ENCODE results near the gene DENND2D.

The DENND2D gene

DNA sequence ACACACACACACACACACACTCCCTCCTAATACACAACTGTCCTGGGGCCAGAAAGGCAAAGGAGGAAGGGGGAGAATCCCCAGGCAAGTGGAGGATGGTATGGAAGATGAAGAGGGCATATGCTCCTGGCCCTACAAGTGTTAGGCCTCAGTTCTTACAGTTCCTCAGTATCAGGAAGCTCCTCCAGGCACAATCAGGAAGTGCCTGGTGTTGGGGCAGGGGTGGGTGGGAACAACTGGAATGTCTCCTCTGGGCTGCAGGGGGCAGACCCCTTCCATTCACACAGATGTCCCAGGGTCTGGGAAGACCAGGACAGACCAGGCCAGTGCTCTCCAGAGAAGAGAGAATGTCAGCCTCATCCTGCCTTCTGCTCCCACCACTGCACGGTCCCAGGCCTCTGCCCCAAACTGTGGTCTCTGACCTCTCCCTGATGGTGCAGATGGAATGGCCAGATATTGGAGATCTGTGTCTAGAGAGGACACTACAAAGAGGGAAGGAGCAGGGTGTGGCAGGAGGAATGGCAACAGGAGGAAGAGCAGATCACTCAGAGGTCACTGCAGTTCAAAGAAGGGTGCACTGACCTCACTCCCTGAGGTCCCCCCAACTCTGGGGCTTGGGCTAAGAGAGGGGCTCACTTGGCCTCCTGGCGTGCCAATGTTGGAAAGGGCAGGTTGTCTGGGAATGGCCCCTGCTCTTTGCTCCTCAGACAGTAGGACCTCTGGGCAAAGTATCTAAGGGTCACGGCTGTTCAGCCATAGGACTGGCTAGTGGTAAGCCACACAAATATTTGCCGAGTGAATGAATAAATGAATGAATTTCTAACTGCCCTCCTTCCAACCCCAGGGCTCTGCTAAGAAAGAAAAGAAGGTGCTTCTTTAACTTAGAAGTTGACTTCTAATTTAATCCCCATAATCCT lies 2.5 kb upstream of the DENND2D start:
- DNase-seq, result no peak

DNA sequence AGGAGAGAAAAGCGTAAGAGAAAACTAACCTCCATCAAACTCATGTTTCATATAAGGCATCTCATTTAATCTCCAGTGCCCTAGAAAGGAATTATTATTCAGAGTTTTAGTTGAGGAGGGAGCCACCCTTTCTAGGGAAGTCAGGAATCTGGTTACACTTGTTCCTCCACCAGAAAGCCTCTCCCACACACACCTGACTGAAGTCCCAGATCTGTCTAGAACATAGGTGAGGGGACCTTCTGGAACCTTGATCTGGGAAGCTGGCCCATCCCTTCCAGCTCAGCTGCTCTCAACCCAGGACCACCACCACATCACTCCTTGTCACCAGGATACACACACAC lies 1.9 kb upstream of the DENND2D start:
- DNase-seq, result no peak

DNA sequence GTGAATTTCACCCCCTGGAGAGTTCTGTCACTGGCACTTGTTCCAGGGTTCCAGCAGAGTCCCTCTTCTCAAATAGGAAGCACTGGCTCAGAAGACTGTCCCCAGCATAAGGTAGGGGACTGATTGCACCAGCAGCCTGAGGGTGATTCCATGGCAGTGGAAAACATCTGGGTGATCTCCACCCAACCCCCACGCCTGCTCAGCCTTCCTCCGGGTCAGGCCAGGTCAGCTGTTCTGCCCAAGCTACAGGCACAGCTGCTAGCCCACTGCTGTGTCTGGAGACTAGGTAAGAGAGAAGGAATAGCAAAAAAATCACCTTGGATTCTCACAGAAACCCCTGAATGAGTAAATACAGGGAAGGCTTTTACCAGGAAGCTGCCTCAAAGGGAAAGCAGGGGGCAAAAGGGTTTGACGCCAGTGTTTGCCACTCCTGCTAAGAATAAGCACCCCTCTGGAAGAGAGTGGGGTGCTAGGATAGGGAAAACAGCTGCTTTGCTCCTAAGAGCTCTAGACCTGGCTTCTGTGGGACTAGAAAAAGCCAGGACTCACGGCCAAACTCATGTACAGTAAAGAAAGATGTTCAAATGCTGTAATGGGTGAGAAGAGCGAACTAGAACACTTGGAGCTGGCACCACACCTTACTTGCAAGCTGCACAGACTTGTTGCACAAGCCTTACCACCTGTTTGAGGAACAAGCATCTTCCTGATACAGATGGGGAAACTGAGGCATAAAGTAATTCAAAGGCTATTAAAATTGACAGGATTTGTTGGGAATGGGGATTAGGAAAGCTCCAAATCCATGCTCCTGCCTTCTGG lies 1.0 kb upstream of the DENND2D start:
- no peak for DNase-seq

DNA sequence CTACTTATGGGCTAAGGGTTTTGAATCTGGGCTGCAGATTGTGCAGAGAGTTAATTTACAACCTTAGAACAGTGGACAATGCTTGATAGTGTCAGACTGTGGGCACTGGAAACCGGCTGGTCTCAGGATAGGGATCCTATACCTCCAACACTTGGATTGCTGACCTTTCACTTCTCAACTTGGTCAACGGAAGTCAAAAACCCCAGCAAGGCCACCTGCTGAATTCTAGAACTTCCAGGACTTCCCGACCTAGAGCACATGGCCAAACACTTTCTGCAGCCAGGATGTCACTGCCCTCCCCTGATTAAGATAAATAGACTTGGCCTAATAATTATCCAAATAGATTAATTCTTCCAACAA lies 336 bp upstream of the DENND2D start:
- DNase-seq, result no peak

DNA sequence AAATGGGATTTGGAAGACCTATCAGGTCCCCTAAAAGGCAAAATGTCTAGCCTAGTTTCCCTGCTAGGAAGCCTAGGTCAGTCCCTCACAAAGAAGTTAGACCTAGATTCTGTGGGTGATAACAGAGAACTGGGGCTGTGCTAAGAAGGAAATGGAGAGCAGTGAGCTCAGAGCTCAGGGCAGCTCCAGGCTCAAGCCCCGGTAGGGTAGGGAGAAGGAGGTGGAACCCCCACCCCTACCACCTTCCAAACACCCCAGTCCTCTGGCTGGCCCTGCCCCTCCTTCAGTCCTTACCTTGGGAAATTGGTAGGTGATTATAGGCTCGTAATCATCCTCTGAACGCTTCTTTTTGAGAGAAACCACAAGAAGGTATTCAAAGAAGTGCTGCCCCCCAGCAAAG lies 1.1 kb downstream of the DENND2D start:
- no peak for DNase-seq

DNA sequence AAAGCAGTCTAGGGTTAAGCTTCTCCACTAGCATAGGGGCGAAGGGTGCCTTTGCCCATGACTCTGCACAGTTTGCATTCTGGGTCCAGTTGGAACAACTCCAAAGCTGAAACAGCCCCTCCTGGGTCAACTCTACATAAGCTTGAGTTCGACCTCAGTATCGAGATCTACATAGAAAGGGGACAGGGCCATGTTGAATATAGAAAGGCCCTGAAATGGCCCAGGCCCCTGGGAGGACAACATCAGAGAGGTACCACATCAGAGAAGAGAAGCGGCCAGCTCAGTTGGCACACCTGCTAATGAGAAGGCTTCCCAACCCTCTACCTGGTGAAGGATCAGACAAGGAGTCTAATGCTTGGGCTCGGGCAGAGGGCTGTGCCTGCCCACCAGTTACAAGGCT lies 1.6 kb downstream of the DENND2D start:
- DNase-seq, result no peak

DNA sequence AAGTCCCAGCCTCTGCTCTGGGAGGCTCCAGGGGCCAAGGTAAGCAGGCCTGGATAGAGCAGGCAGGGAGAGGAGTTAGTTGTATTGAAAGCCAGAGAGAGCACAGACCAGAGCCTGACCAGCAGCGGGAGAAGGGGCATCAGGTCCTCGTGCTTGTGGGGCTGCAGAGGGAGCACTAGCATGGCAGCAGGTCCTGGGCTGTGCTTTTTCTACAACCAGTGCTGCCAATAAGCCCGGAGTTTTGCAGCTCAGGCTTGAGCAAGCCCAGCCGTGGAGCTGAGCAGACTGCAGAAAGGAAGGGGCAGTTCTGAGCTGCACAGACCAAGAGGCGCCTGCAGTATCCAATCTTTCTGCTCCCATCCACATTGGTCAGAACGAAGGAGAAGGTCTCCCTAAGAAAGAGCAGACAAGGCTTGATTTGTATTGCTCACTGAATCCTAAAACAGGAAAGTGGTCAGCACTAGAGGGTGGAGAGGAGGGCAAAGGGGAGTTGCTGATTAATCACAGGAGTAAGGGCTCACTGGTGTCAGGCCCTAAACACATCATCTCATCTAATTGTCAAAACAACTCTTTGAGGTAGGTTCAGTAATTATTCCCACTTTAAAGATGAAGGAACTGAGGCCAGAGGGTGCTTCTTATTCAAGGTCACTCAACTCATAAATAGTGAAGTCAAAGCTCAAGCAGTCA lies 2.7 kb downstream of the DENND2D start:
- peak; percentile 52 for DNase-seq

DNA sequence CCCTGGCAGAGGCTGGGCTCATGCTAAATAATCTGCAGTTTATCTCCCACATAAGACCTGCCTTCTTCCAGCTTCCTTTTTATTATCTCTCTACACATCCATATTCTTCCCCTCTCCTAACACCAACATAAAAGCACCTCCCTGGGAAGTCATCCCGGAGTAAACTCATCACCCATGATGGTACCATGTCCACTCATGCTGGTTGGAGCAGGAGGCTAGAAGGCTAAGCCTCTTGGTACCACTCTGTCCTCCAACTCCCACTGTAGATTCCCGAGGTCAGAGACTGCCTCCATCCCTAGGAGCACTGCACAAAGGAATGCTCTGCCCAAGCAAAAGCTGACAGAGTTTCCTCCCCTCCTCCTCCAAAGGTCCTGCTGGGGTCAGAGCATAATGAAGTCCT lies 4.2 kb downstream of the DENND2D start:
- DNase-seq, result no peak

DNA sequence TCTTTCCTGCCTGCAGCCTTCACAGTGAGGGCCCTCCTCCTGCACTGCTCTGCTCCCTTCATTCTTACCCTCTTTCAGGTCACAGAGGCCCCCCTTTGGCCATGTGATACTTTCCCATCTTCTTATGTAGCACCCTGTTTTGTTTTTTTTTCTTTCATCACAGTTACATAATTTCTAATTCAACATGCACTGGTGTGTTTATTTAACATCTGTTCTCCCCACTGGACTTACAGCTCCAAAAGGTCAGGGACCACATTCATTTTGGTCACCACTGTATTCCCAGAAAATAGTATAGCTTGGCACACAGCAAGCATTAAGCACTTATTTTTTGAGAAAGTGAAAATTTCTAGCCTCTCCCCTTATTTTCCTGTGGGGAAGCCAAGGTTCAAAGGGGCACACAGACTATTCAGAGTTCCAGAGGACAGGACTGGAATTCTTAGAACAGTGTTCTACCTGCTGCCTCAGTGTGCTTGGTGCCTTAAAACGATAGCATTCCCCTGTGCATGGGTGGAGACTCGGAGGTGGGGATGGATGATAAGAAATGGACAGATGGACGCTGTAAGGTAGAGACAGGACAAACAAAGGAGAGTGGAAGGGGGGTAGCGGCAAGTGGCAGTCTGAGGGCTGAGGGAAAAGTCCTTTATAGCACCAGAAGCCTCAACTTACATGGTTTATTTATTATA lies 5.3 kb downstream of the DENND2D start:
- DNase-seq, result no peak

DNA sequence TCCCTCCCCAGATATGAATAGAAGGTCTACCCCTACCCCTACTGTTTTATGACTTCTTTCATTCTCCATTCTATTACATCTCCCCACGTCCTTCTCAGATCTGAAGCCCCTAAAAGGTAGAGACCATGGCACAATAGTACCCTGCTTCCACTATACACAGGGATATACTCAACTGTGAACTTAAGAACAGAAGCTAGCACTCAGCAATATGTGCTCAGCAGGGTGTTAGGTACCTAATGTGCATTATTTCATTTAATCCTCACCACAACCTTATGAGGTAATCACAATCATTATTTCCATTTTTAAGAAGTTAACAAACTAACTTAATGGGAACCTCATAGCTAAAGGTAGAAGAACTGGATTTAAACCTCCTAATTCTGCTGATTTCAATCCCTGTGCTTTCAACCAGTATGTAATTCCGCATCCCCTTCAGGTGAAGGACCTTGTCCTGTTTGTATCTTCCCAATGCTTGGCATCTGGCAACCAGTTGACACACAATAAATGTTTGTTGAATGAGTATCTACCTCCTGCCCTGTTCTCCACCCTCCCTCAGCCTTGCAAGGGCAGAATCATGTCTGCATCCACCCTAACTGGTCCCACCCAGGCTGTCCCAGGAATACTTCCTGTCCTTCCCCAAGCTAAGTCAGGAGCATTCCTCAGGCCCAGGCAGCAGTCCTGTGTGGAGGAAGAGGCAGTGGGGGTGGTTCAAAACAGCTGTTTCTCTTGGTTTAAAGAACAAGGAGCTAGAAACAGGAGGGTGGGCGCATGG lies 6.5 kb downstream of the DENND2D start:
- DNase-seq, result no peak

DNA sequence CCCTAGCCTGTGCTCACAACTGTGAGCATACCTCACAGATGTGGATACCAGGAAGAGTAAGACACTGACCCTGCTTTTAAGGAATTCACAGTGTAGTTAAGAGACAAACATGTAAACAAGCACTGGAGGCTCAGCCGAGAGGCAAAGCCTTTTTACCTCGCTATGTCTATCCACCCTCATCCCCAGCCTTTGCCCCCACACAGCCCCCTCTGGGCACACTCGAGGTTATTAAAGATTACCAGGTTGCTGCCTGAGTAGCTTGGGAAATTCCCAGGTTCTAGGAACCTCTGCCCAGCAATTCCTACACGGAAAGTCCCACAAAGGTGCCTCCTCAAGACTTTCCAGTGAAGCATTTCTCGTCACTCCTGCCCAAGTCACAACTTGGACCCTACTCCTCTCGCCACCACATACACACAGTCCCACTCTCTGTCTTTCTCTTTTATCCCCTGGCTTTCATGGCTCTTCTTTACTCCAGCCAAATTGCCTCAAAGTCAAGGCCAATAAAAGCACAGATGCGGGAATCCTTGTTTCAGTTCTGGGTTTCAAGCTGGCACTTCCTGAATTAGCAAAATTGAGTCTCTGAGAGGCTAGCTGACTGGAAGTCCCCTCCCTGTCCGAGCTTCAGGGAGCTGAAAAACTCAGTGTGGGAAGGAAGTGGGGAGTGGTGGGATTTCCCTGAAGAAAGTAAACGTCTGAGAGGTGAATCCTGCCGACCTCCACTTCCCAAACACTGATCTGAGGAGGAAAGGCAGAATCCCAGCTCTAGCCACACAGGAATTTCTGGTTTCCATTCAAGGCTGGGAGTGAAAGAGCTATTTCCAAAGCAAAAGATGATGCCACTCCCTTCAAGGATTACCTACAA lies 7.6 kb downstream of the DENND2D start:
- no peak for DNase-seq

DNA sequence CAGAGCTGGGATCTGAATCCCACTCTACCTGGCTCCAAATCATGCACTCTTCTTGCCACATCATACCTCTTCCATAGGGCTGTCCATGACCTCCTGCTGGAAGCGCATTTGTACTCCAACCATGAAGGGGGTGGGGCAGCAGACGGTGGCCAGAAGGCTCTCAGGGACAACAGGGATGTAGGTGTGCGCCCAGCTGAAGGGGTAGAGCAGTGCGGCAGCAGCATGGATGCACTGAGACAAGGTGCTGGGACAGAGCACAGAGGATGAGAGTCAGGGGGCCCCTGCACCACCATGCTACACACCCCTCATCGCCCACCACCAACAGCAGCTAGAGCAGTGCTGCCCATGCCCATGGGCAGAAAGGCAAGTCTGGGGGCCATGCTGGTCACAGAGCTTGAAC lies 8.4 kb downstream of the DENND2D start:
- DNase-seq, result no peak

DNA sequence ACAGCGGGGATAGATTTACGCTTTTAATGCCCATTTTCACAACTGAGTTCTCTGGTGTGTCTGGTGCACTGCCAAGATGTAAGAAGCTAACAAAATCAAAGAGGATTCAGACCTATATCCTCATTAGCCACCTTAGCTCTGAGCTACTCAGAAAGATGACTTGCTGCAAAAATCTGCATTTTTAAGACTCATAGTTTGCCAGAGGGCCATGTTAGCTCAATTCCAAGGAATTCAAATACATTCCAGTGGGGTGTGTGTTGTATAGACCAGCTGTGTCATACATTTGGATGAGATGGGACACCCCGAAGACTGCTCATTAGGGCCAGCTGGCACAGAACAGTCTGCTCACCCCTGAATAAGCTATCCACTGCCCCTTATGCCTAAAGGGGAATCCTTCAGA lies 8.9 kb downstream of the DENND2D start:
- DNase-seq, result no peak

DNA sequence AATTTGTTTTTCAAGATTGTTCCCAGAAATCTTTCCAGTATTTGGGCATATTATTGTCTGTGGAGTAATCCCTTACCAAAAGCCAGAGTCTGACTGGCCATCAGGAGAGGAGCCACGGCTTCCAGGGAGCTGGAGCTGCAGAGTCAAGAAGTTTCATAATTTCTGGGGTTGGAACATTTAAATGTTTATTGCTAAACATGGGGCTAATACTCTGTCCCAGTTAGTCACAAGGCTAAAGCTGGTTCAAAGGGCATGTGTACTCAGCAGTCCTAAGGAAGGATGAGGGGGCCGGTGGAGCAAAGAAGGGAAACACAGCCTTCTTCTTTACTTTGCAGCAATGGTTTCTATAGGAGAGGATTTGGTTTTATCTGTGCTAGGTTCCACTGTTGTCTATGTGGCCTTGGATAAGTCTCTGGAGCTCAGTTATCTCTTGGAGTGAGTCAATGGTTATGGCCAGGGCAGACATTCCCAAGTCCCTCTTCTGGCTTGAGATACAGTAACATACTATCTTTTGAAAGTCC lies 9.5 kb downstream of the DENND2D start:
- no peak for DNase-seq

DNA sequence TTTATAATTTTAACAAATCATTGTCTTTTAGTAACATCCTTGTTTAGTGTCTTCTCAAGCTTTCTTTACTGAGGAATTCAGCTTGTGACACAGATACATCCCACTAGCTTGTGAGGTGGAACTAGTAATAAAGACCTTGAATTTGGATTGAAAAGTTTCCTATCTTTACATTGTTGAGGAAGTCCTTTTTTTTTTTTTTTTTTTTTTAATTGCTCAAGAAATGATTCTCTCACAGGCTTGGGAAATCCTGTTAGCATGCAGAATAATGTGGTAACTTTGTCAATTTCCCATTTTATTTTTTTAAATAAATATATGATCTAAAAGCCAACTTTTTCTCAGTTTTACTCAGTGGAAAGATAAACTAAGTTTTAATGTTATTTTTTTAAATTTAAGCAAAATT lies 15.8 kb downstream of the DENND2D start:
- DNase-seq, result no peak

DNA sequence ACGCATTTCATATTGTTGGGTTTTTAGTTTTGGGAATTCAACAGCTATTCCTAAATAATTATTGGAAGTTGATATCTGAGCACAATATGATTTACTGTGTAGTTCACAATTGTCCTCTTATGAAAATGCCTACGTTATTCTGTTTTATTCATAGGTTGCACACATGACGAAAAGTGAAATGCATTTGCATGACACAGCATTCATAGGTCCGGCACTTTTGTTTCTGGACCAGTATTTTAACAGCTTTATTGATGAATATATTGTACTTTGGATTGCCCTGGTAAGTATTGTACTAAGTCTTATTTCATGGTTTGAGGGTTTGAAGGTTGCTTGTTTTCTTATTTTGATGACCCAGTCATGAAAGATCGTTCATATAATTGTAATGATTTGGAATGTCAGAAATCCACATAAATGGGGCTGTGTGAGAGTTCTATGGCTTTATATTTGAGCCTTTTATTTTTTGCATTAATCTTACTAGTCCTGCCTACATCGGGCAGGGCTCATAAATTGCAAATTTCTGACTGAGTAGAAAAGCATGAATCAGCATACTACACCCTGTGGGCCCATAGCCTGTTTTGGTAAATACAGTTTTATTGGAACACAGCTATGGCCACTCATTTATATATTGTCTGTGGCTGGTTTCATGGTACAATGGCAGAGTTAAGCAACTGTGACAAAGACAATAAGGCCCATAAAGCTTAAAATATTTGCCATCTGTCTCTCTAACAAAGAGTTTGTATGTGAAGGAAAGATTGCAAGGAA lies 17.0 kb downstream of the DENND2D start:
- DNase-seq, result no peak

DNA sequence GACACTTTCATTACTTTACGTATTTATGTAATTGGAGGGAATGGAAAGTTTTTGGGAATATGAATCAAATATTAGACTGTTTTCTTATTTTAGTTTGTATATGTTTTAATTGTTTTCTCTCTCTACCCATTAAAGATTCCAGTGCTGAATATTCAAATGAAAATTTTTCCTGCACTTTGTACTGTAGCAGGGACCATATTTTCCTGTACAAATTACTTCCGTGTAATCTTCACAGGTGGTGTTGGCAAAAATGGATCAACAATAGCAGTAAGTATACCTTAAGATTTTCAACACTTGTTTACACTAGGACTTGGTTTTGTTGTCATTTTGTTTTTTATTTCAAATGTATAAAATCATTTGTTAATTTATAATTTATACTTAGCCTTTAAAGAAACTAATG lies 18.4 kb downstream of the DENND2D start:
- DNase-seq, result no peak

DNA sequence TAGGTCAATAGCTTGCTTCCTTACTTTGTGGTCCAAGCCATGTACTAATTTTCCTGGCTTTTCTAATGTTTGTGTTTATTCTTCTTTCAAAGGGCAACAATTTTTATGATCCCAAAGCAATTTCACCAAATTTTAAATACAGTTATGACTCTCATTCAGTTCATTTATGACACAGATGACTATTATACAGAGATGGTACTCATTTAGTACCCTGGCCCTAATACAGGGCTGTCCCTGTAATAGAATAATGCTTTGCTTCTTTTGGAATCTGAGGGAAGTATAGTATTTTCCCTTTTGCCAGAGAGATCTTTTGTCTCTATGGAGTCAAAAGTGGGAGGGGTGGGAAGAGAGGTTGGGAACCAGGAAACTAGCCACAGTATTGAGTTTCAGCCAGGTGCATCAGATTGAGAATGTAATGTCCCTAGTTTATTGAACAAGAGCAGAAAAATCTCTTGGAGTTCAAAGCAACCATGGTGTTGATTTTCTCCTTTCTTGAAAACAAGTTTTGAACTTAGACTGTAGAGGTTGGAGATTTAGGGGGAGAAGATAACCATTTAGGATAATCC lies 20.4 kb downstream of the DENND2D start:
- DNase-seq, result no peak

DNA sequence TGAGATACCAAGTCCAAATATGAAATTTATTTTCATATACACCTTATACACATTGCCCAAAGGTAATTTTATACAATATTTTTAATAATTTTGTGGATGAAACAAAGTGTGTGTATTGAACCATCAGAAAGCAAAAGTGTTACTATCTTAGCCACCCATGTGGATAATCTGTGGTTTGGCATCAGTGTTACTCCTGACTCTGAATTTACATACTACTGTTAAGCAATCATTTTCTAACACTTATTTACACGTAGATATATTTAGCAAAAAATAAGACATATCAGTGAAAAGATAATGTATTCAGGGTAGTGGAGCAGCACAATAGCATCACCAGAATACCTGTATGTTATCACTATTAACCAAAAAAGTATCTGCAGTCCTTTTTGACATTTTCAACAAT lies 23.8 kb downstream of the DENND2D start:
- no peak for DNase-seq

DNA sequence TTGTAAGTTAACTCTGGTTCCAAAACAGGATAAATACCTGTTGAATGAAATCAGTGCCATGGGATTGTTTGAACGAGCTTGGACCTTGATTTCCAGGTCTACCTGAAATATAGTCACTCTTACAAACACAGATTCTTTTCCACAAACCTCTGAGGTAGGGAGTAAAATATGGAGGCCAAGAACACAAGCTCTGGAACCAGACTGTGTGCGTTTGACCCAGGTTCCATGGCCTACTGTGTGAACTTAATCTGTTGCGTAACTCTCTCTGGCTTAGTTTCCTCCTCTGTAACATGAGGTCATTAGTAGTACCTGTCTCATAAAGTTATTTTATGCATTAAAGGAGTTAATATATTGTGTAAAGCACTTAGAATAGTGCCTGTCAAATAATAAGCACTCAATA lies 25.1 kb downstream of the DENND2D start:
- no peak for DNase-seq
